GM19193 (cell line): ENCODE data around the gene GULP1.

Experiments used
- POLR2A ChIP-seq: IDR thresholded peaks from 4 replicates; pipeline ENCODE4 v1.6.1; 2011; ENCODE audit not compliant: insufficient read depth, insufficient read length; ENCODE audit errors: extremely low read depth

The GULP1 gene

GRCh38 chr2:188601927-188602326, 310.3 kb downstream of the GULP1 start:
- no peak for TF ChIP-seq POLR2A

GRCh38 chr2:188604579-188604978, 312.9 kb downstream of the GULP1 start:
- TF ChIP-seq POLR2A = no peak

DNA sequence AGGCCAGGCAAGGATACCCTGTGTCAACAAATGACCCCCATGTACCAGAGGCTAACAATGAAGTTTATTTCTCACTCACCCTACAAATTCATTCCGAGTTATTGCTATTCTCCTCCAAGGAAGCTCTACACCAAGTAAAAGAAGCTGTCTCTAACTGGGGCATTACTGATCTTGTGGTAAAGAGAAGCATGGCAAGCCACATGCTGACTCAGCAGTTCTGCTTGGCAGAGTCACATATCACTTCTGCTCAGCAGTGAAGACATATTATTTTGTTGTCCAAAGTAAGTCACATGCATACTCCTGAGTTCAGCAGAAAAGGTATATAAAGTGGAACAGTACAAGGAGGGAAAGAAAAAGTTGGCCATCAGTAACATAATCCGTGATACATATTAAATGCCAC, 315.8 kb downstream of the GULP1 start:
- TF ChIP-seq POLR2A = no peak

DNA sequence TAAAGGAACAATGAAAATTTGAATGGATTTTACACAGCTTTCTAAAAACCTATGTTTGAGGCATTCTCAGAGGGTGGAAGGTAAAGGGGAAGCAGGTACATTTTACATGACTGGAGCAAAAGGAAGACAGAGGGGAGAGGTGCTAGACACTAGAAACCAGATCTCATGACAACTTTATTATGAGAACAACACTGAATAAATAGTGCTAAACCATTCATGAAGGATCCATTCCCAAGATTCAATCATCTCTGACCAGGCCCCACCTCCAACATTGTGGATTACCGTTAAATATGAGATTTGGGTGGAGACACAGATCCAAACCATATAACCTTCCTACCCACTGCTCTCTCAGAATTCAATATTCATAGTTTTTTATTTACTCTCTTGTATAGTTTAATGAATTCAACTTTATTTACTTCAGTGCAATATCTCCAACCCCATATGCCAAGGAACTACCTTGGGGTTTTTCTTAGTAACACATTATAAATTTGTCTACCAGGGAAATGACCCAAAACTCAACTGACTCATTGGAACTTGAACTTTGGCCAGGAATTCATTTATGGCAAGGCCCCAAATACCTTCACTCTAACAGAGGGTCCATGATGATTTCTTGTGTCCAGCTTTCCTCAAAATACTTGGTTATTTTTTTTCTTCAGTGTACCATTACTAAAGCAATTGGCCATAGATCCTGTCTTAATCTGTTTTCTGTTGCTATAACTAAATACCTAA, 317.8 kb downstream of the GULP1 start:
- no peak for TF ChIP-seq POLR2A

- TF ChIP-seq POLR2A = no peak
Observed at GRCh38 chr2:188610050-188610444, 318.4 kb downstream of the GULP1 start.

DNA sequence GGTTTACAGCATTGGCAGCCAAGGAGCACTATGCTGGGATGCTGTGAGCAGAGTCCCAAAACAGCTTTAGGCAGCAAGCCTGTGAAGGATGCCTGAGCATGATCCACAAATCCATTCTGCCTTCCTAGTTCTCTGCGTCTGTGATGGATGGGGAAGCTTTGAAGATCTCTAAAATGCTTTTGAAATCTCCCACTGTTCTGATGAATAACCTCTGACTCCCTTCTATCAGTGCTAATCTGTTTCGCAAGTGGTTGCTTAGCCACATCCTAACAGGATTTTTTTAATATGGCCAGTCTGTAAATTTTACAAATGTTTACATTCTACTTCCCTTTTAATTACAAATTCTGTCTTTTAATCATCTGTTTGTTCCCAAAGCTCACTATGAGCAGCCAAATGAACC, 319.2 kb downstream of the GULP1 start:
- TF ChIP-seq POLR2A = no peak

- no peak for TF ChIP-seq POLR2A
Observed at GRCh38 chr2:188619146-188619545, 327.5 kb downstream of the GULP1 start.

DNA sequence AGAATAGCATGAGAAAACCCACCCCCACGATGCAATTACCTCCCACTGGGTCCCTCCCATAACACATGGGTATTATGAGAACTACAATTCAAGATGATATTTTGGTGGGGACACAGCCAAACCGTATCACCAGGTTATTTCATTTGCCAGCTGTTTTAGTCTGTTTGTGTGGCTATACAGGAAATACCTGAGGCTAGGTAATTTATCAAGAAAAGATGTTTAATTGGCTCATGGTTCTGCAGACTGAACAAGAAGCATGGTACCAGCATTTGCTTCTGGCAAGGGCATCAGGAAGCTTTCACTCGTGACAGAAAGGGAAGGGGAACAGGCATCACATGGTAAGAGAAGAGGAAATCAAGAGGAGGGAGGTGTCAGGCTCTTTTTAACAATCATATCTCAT, 329.2 kb downstream of the GULP1 start:
- no peak for TF ChIP-seq POLR2A

DNA sequence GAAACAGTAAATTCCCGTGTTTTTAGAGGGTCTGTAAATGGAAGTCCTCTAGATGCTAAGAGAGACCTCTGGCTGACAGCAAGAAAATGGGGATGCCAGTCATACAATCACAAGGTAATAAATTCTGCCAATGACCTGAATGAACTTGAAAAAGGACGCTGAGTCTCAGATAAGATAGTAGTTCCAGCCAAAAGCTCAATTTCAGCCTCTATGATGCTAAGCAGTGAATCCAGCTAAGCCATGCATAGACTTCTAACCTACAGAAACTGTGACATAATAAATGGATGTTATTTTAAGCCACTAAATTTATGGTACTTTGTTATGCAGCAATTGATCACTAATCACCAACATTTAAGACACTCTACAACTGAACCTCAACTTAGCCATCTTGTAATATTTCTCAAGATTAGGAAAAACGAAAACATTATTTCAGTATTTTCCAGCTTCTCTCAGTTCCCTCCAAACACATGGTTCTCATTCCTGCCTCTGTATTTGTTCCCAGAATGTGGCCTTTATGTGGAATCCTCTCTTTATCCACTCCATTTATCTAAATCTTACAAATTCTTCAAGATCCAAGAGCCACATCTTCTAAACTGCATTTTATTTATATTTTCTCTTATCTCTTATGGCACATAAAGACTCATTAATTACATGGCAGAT, 331.1 kb downstream of the GULP1 start:
- TF ChIP-seq POLR2A = no peak

DNA sequence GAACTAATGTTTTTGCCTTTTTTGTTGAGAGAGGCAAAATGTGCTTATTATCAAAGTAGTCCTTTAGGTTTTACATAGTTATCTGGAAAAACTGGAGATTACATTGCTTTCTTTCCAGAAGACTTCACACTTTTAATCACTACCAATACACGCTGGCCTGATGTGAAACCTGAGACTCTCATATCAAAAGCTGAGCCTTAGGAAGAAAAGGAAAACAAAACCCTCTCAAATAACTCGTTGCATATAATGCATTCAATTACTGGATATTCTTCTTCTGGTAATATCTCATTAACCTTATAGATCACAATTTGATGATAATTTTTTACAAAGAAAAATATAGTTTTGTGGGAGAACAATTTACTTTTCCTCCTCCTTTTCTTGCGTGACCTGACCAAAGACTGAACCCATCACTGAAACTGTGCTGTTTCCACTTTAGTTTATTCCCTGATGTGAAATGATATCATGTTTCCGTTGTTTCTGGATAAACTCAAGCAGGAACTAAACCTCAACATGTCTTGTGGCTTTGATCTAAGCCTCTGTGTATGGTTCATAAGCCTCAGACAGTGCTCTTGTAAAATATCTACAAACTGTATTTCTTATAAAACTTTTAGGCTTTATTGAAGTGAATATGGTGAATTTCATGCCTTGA, 332.4 kb downstream of the GULP1 start:
- TF ChIP-seq POLR2A = no peak

GRCh38 chr2:188627471-188627870, 335.8 kb downstream of the GULP1 start:
- TF ChIP-seq POLR2A = no peak

DNA sequence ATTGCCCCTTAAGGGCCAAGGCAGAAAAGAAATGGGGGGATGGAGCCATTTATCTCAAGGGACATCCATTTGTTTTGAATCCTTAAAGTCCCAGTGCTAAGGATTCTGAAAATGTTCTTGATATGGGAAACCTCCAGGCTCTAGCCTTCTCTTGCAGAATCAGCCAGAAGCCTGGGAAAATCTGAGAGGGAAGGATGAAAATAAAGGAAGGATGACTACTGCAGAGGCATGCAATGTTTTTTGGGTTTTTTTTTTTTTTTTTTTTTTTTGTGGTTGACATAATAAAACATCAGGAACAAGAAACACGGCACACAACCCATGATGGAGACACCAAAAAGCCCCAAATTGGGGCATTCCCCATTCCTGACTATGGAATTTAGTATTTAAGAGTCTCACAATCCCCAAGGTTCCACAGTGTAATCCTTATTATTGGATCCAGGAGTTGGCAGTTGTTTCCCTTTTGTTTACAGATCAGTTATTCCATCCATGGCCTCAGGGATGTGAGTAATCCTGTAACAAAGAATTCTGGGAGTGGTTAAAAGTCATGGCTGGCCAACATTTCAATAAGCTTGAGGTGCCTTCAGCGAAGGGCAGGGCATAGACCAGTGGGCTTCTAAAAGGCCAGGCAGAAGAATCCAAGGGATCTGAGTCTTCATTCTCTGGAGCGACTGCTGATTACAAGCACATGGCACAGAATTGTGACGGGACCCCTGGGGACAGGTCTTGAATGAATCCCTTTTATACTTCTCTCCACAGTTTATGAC, 337.5 kb downstream of the GULP1 start:
- no peak for TF ChIP-seq POLR2A

GRCh38 chr2:188629753-188630527, 338.3 kb downstream of the GULP1 start:
- no peak for TF ChIP-seq POLR2A

DNA sequence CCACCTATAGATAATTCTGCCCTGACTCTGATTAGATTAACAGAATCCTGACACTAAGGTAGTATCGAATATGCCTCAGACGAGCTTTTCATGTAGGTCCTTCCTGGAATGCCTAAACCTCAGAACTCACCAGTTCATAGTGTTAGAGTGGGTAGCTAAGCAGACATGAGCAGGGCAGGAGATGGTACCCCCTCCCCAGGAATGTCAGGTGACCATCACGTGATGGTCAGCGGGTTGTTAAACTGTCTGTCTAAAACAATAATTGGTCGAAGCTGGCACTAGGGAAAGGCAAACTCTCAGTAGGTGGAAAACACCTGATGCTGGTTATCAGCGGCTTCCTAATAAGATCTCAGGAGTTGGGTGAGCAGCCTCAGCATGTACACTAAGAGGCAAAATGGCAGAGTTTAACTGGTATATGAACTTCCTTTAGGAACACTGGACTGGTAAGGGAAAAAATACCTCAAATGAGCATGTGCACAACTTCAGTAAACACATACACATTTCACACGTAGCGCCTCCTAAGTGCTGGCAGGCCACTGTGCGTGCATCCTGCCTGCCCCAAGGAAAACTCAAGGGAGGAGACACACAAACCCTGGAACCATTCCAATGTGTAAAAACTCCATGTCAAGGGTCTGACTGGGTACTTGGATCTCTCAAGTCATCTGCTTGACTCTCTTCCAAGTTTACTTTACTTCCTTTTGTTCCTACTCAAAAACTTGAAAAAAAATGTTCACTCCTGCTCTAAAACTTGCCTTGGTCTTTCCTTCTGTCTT, 339.5 kb downstream of the GULP1 start:
- TF ChIP-seq POLR2A = no peak

DNA sequence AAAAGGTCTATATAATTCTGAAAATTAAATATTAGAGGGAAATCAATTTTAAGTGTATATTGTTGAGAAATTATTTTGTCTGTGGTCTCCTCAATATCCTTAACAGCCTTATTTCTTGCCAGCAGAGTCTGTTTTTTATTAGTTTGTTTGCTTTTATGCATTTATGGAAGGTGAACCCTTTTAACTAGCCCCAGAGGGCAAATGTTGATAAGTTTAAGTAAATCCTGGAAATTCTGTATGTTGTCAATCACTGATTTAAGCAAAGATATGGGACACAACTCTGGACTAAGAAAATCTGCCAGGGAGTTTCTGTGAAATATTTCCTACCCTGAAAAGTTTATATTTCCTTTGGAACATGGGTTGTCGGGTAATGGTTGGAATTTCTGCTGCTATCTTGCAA, 343.0 kb downstream of the GULP1 start:
- TF ChIP-seq POLR2A = no peak
